NT2/D1 (cell line): ENCODE results near the gene DCPS.

Experiments used
- SUZ12 ChIP-seq: IDR thresholded peaks from 2 replicates; pipeline ENCODE4 v1.6.1; 2011; ENCODE audit not compliant: insufficient read length, insufficient read depth; ENCODE audit errors: extremely low read depth
- YY1 ChIP-seq: IDR thresholded peaks from 2 replicates; pipeline ENCODE4 v1.6.1; 2011; ENCODE audit not compliant: insufficient read length, insufficient read depth
- ZNF274 ChIP-seq: IDR thresholded peaks from 2 replicates; pipeline ENCODE4 v1.6.1; 2011; ENCODE audit warnings: mild to moderate bottlenecking, low read depth, low read length

DNA sequence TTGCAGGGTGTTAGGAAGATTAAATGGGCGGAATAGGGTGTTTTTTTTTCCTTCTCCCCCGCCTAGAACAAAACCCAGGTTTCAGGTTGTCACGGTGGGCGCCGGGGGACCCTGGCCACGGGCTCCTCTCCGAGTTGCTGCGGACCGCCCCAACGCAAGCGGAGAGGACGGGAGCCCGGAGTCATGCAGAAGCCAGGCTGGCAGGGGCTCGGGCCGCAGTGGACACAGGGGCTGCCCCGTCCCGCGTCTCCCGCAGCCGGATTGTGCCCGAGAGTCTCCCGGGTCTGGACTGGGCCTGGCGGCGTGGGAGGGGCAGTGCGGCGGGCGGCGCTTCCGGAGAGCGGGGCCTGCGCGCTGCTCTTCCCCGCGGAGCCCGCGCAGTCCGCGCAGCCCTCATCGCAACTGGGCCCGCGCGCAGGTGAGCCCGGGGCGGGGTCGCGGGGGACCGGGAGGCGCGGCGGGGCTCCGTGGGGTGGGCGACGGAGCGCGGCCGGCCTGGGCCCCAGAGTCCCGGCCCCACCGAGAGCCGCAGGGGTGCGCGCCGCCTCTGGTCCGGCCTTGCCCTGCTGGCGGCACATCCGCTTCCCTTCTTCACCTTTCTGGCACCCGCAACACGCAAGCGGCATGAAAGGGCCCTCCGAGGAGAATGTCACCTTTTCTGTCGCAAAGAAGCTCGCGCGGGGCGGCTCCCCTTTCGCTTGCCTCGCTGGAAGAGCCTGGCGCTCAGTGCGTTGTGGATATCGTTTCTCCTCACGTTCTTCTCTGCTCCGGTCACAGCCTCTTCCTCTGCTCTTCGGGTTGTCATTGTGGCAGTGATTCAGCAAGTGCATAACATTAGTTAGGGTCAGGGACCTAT is 20.9 kb upstream of the DCPS start, which contains the start of gene TIRAP:
- no peak for TF ChIP-seq ZNF274
- TF ChIP-seq SUZ12 = no peak
- no peak for TF ChIP-seq YY1
